Right cardiac atrium (tissue), 5 donors: ENCODE results near the gene KCTD17. TPM values are rescaled to one million over a fixed set of nuclear protein-coding genes. Genes with fewer than 3 reads are reported as not detected.
A peak's percentile ranks its signal among the peaks of the same experiment; 100 is the strongest.

Experiments used
- ATAC-seq, 2 donors: fragments of 200-7000 bp; cut with Tn5 transposase; one replicate each; pipeline versions ENCODE4 v1.8.0 to v1.9.1; 2020; ENCODE audit warnings: moderate library complexity in 2 of 2, mild to moderate bottlenecking in 1 of 2
- DNase-seq, 3 donors: peaks; one replicate each; pipeline ENCODE4 v3.0.0-alpha.2; 2020
- H3K27ac ChIP-seq: one replicate; pipeline ENCODE4 v1.5.1; 2013; ENCODE audit warnings: mild to moderate bottlenecking, low read length, control low read depth, moderate library complexity
- H3K27me3 ChIP-seq: one replicate; pipeline ENCODE4 v1.6.1; 2013; ENCODE audit not compliant: control insufficient read depth, insufficient read depth
- H3K4me1 ChIP-seq: one replicate; pipeline ENCODE4 v1.6.1; 2013; ENCODE audit warnings: low read length; ENCODE audit not compliant: control insufficient read depth, insufficient read depth
- H3K4me3 ChIP-seq: one replicate; pipeline ENCODE4 v1.5.1; 2013; ENCODE audit warnings: low read length, control low read depth
- H3K9me3 ChIP-seq: one replicate; pipeline ENCODE4 v1.6.1; 2013; ENCODE audit warnings: low read length; ENCODE audit not compliant: control insufficient read depth
- WGBS: extraction: QIAGEN DNeasy Blood & Tissue Kit; methylation state at CpG from one replicate; pipeline ENCODE4 v1.1.7; 2013; 5-methylcytosine and 5-hydroxymethylcytosine counted together
- intact Hi-C, 4 donors: fragments of 100-400 bp; cut with DNase I; formaldehyde crosslinking; loops; one replicate each; pipeline versions ENCODE4 v1.11.0 to v1.14.0; 2022 to 2023
- polyA plus RNA-seq: library from polyadenylated mRNA; stranded (reverse); fragments of 200-250 nt; gene quantifications from one replicate; pipeline ENCODE4 v1.2.3, GENCODE V29; 2013
- total RNA-seq, 4 donors: library from RNA; stranded (reverse); fragmentation: NEBNext Ultra II Directional; extraction: Animal tissue kit (Norgen Biotek cat#: 25700); gene quantifications; one replicate each; pipeline ENCODE4 v1.2.1, GENCODE V29; 2021
- donor health status: healthy with polysubstance abuse.
- donor health status: DM: no; HTN: yes; CAD: no.
- donor health status: DM: no; HTN: no; CAD: no.
- donor health status: DM: no; HTN: yes; CAD: no; lungs with severe emphysema.
- donor health status: DM: yes; HTN: yes; CAD: no.

Gene KCTD17
- total and polyA plus RNA-seq, 5 donors = 24.8 to 37.8 (median 32.4) TPM

GRCh38 chr22:37082251-37082873, 30.8 kb downstream of the KCTD17 start:
- no peaks in the 10 kb centered on the region for H3K27me3 ChIP-seq
- no peak overlapping the region for H3K4me3 ChIP-seq
- 85% methylated on average over 10 of the region's 10 CpGs for WGBS
- H3K4me1 ChIP-seq = no peaks in the 10 kb centered on the region
- DNase-seq (peak in 1 of 3 donors; percentile 10), ATAC-seq (no peak)
- no peaks in the 10 kb centered on the region for H3K9me3 ChIP-seq
- no peak overlapping the region for H3K27ac ChIP-seq
- intact Hi-C loops = loop anchor here in 1 of 4 donors (10.0 kb wide), 1 partner anchor 122 kb away; no protein-coding TSS in a partner anchor

DNA sequence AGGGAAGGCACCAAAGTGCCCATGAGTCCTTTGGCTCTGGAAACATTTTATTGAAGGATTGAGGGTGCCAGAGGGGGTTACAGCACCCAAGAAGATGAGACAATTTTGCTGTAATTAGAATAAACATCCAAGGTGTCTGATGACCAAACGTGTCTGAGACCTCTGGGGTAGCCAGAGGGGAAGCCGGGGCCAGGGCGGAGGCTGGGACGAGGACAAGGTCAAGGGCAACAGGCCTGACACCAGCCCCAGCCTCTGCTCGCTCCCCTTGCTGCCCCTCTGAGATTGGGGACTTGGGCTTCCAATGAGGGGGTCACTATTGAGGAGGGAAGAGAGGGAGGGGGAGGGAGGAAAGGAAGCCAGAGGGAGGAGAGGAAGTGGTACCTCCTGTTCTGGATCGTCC, 32.4 kb downstream of the KCTD17 start:
- DNase-seq (peak in 1 of 3 donors; percentile 5), ATAC-seq (no peak)
- H3K27me3 ChIP-seq = no peaks in the 10 kb centered on the region
- H3K27ac ChIP-seq = no peak overlapping the region
- no peaks in the 10 kb centered on the region for H3K9me3 ChIP-seq
- no peak overlapping the region for H3K4me3 ChIP-seq
- 80% methylated on average over 6 of the region's 6 CpGs for WGBS
- intact Hi-C loops = loop anchor here in 1 of 4 donors (10.0 kb wide), 1 partner anchor 121 kb away; no protein-coding TSS in a partner anchor
- H3K4me1 ChIP-seq = no peaks in the 10 kb centered on the region

GRCh38 chr22:37084385-37084784, 32.8 kb downstream of the KCTD17 start:
- WGBS = 89% methylated on average over 10 of the region's 10 CpGs
- Histone ChIP-seq H3K4me3 (no peak overlapping the region), H3K4me1 (no peaks in the 10 kb centered on the region), H3K9me3 (no peaks in the 10 kb centered on the region), H3K27ac (no peak overlapping the region), H3K27me3 (no peaks in the 10 kb centered on the region)
- DNase-seq (peak in 1 of 3 donors; percentile 40), ATAC-seq (no peak)
- intact Hi-C loops = loop anchor here in 1 of 4 donors (10.0 kb wide), 1 partner anchor 120 kb away; no protein-coding TSS in a partner anchor

DNA sequence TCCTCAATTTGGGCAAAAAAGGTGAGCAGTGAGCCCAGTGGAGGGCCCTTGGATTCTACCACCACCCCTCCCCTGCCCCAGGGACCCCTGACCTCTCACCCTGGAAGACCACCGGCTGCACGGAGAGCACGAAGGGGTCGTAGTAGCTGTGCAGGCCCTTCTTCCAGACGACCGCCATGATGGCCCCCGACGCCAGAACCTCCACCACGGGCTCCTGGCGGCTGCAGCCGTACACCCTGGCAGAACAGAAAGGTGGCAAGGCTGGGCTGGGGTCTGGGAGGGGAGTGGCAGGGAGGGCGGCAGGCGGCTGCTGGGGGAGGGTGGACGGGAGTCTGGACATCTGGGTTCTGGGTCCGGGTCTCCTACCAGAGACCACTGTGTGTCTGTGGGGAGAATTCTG, 34.6 kb downstream of the KCTD17 start:
- Histone ChIP-seq H3K9me3 (no peaks in the 10 kb centered on the region), H3K4me3 (no peak overlapping the region), H3K27ac (no peak overlapping the region), H3K27me3 (no peaks in the 10 kb centered on the region), H3K4me1 (no peaks in the 10 kb centered on the region)
- intact Hi-C loops = loop anchor here in 1 of 4 donors (10.0 kb wide), 1 partner anchor 119 kb away; no protein-coding TSS in a partner anchor
- WGBS = 68% methylated on average over 15 of the region's 15 CpGs
- DNase-seq = peak in 1 of 3 donors; percentile 29
- no peak for ATAC-seq

DNA sequence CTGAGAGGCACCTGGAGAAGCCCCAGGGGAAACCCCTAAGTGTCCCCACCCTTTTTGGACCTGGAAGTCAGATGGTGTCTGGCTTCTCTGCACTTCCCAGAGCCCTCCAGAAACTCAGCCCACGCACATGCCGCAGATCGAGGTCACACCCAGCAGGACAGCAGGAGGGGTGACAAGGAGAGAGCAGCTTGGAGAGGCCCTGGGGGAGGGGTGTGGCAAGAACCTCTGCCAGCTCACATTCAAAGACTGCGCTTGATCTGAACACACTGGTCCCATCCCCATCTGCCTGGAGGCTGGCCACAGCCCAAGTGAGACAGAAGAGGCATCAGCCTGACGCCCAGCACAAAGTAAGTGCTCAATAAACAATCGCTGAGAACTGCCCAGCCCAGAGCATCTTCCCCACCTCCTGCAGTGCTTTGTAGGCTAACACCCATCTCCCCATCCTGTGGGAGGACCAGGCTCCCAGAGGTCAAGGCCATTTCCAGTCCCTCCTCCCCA, 36.6 kb downstream of the KCTD17 start:
- 38% methylated on average over 6 of the region's 6 CpGs for WGBS
- no peaks in the 10 kb centered on the region for H3K9me3 ChIP-seq
- intact Hi-C loops = loop anchor here in 1 of 4 donors (10.0 kb wide), 1 partner anchor 117 kb away; no protein-coding TSS in a partner anchor
- DNase-seq (peak in 1 of 3 donors; percentile 19), ATAC-seq (no peak)
- H3K4me1 ChIP-seq = no peaks in the 10 kb centered on the region
- no peaks in the 10 kb centered on the region for H3K27me3 ChIP-seq
- H3K27ac ChIP-seq = no peak overlapping the region
- no peak overlapping the region for H3K4me3 ChIP-seq

- no peaks in the 10 kb centered on the region for H3K9me3 ChIP-seq
- no peak for ATAC-seq
- H3K4me1 ChIP-seq = no peaks in the 10 kb centered on the region
- no peaks in the 10 kb centered on the region for H3K27me3 ChIP-seq
- no peak overlapping the region for H3K27ac ChIP-seq
- intact Hi-C loops = loop anchor here in 1 of 4 donors (10.0 kb wide), 1 partner anchor 116 kb away; no protein-coding TSS in a partner anchor
- DNase-seq = no peak
- no peak overlapping the region for H3K4me3 ChIP-seq
- WGBS = 76% methylated on average over 17 of the region's 17 CpGs
Observed at GRCh38 chr22:37088750-37089408, 37.3 kb downstream of the KCTD17 start.

- no peaks in the 10 kb centered on the region for H3K4me1 ChIP-seq
- H3K27ac ChIP-seq = no peak overlapping the region
- ATAC-seq (no peak), DNase-seq (peak in 1 of 3 donors; percentile 16)
- no peaks in the 10 kb centered on the region for H3K9me3 ChIP-seq
- intact Hi-C loops = loop anchor here in 1 of 4 donors (10.0 kb wide), 1 partner anchor 115 kb away; no protein-coding TSS in a partner anchor
- WGBS = 61% methylated on average over 12 of the region's 12 CpGs
- no peak overlapping the region for H3K4me3 ChIP-seq
- no peaks in the 10 kb centered on the region for H3K27me3 ChIP-seq
Observed at GRCh38 chr22:37089434-37089833, 37.9 kb downstream of the KCTD17 start.

- WGBS = 73% methylated on average over 9 of the region's 9 CpGs
- ATAC-seq (no peak), DNase-seq (no peak)
- Histone ChIP-seq H3K4me3 (no peak overlapping the region), H3K9me3 (no peaks in the 10 kb centered on the region), H3K27me3 (no peaks in the 10 kb centered on the region), H3K4me1 (no peaks in the 10 kb centered on the region), H3K27ac (no peak overlapping the region)
- intact Hi-C loops = no loop called here
Observed at GRCh38 chr22:37090920-37091695, 39.6 kb downstream of the KCTD17 start.

DNA sequence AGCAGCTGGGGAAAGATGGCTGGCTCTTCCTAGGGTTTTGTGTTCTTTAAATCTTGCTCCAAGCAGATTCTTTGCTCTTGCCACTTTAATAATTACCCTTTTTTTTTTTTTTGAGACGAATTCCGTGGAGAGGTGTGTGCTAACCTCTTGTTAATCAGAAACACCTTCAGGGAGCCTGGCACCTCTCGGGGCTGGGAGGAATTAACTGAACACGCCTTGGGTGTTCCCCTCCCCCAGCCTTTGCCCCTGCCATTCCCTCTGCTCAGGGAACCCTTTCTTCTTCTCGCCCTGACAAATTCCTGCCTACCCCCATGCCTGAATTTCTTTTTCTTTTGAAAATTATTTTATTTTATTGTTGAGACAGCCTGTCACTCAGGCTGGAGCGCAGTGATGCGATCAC, 40.5 kb downstream of the KCTD17 start:
- Histone ChIP-seq H3K27ac (no peak overlapping the region), H3K4me3 (no peak overlapping the region), H3K4me1 (no peaks in the 10 kb centered on the region), H3K27me3 (no peaks in the 10 kb centered on the region), H3K9me3 (no peaks in the 10 kb centered on the region)
- 76% methylated on average over 7 of the region's 7 CpGs for WGBS
- DNase-seq (no peak), ATAC-seq (no peak)
- intact Hi-C loops = no loop called here

- H3K27ac ChIP-seq = no peak overlapping the region
- intact Hi-C loops = no loop called here
- no peak for ATAC-seq
- no peaks in the 10 kb centered on the region for H3K4me1 ChIP-seq
- DNase-seq = no peak
- WGBS = 50% methylated on average over 6 of the region's 6 CpGs
- H3K27me3 ChIP-seq = no peaks in the 10 kb centered on the region
- H3K9me3 ChIP-seq = no peaks in the 10 kb centered on the region
- H3K4me3 ChIP-seq = no peak overlapping the region
Observed at GRCh38 chr22:37092997-37093396, 41.5 kb downstream of the KCTD17 start.
